ENCODE data around the gene DIO3.

- TF ChIP-seq CTCF (IDR thresholded peaks at IDR 0.05; ENCODE audit: insufficient read depth, low read length) (no peak), REST (IDR thresholded peaks at IDR 0.05; ENCODE audit: insufficient replicate concordance, low read depth) (no peak), POLR2AphosphoS5 (IDR thresholded peaks at IDR 0.05; ENCODE audit: low read depth) (no peak), GABPA (IDR thresholded peaks at IDR 0.05; ENCODE audit: low read depth) (no peak)
Measured at GRCh38 chr14:101601606-101602465, 40.5 kb downstream of the DIO3 start.
